Superior temporal gyrus (tissue), 1 donor: ENCODE results near the gene FNDC5.
"Not testable (repeated sequence)": the region's sequence is repeated elsewhere in the genome, so short reads cannot be mapped to it uniquely, and the experiment has no call there.

ENCODE experiments used
- DNase-seq: peaks from one replicate; pipeline ENCODE4 v3.0.0-alpha.2; 2016; ENCODE audit errors: extremely low spot score

The FNDC5 gene

DNA sequence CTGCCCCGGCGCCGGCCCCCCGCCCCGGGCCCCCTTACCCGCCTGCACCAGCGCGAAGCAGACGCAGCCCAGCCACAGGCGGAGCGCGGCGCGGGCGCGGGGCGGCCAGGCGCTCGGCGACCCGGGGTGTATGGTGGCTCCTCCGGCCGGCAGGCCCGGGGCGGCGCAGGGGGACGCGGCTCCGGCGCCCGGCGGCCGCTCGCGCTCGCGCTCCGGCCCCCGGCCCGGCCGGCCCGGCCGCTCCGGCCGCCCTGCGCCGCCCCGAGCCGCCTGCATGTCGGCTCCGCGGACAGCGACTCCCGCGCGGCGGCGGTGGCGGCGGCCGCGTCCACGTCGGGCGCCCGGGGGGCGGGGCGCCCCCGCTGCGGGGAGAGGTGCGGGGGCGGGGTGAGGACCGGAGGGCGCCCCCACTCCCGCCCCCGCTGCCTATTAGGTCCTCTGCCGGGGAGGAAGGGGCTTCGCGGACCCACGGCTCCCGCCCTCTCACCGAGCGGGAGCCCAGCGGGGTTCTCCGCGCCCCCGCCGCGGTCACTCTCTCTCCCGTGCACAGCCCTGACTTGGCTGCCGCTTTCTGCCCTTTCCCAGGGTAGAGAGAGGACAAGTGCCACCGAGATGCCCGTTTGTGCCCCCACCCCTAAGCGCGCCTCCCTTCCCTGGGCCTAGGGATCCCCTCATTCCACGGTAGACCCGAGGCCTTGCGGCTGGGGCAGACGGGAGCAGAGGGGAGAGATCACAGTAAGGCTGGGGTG is at the start of gene FNDC5:
TSS of gene FNDC5 (minus strand) at position 298 of the 749 bp plus-strand sequence.
- no peak for DNase-seq

GRCh38 chr1:32919811-32920733 is 49.4 kb upstream of the FNDC5 start:
- DNase-seq, result no peak

- no peak for DNase-seq
Observed at GRCh38 chr1:32918179-32918578, 47.5 kb upstream of the FNDC5 start.

- DNase-seq, result no peak
Observed at GRCh38 chr1:32917521-32917920, 46.8 kb upstream of the FNDC5 start.

DNA sequence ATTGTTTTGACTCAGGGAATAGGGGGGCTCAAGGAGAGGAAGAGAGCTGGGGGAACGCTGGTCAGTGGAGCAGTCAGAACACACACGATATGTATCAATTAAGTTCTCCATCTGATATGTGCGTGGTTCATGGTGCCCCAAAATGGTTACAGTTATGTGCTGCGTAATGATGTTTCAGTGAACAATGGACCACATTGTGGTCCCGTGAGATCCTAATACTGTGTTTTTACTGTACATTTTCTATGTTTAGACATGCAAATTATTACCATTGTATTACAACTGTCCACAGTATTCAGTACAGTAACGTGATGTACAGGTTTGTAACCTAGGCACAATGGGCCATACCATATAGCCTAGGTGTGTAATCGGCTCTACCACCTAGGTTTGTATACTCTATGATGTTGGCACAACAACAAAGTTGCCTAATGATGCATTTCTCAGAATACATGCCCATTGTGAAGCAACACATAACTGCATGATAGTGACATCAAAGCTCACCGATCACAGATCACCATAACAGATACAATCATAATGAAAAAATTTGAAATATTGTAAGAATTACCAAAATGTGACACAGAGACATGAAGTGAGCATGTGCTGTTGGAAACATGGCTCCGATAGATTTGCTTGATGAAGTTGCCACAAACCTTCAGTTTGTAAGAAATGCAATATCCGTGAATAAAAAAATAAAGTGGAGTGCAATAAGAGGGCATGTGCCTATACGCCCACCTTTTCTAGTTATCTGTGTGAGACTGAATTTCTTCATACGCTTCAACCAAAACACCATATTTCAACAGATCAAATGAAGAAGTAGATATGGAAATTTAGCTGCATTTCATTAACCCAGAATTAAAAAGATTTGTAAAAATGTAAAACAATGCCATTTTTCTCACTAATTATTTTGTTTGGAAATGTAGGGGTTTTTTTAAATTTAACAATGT is 45.3 kb upstream of the FNDC5 start:
- no peak for DNase-seq

DNA sequence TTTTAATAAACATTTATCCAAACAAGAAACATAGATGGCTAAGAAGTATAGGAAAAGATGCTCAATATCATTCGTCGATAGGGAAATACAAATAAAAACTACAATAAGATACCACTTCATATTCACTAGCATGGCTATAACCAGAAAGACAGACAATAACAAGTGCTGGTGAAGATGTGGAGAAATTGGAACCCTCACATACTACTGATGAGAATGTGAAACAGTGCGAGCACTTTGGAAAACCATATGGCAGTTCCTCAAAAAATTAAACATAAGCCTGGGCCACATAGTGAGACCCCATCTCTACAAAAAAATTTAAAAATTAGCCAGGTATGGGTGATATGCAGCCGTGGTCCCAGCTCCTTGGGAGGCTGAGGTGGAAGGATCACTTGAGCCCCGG is 39.6 kb upstream of the FNDC5 start:
- DNase-seq, result no peak

GRCh38 chr1:32907435-32907834 is 36.7 kb upstream of the FNDC5 start:
- DNase-seq, result no peak

- DNase-seq, result no peak
Observed at GRCh38 chr1:32906654-32907053, 35.9 kb upstream of the FNDC5 start.

GRCh38 chr1:32905588-32905987 is 34.9 kb upstream of the FNDC5 start:
- not testable (repeated sequence) for DNase-seq

GRCh38 chr1:32904797-32905196 is 34.1 kb upstream of the FNDC5 start:
- DNase-seq, result no peak

GRCh38 chr1:32903991-32904785 is 33.5 kb upstream of the FNDC5 start:
- no peak for DNase-seq

DNA sequence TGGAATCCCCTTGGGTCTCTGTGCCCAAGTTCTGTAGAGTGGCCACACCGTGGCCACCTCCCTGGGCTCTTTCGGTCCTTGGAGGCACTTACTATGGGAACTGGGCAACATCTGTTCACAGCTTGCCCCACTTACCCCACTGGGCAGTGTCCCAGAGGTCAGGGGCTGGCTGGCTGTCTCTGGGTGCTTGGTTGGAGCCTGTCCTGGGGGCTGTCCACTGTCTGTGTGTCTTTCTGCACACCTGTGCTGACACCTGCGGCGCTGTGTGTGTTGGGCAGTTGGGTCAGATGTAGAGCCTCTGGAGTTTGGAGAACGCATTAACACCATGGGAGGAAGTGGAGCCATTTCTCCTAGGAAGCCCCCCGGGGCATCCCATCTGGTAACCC is 31.8 kb upstream of the FNDC5 start:
- no peak for DNase-seq

GRCh38 chr1:32901823-32902534 is 31.3 kb upstream of the FNDC5 start:
- DNase-seq, result no peak

DNA sequence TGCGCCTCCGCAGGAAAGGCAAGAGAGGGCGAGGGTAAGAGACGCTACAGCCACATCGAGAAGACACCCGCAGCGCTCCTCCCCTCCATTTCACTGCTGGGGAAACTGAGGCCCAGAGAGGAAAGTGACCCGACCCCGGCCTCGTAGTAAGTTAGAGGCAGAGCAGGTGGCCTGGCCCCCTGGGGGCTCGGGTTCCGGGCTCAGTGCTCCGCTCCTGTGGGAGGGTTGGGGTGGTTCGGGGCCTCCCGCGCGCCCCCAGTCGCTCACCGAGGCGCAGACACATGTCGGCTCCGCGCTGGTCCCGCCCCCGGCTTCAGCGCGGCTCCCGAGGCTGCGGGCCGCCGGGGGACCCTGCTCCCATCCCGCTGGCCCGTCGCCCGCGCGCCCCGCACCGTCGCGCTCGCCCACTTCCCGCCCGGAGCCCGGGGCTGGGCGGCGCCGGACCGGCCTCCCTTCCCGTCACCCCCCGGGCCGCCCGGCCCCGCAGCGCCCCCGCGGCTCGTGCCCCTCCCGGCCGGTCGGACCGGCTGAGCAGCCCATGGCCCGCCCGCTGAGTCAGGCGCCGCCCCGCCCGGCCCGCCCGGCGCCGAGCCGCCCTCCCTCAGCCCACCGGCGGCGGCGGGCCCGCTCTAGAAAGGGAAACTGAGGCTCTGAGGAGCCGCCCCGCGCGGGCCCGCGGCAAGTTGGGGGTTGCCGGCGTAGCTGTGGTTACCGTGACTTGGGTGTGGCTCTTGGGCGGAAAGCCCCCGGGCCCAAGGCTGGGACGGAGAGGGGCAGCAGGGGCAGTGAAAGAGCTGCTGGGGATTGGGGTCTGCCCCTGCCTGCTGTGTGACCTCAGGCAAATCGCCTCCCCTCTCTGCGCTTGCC is 30.5 kb upstream of the FNDC5 start, which contains the start of gene TMEM54:
TSS of gene TMEM54 (minus strand) at position 434 of the 867 bp plus-strand sequence. CDS start at position 283, 151 bp downstream.
- DNase-seq, result no peak

GRCh38 chr1:32900371-32900955 is 29.8 kb upstream of the FNDC5 start:
- no peak for DNase-seq

DNA sequence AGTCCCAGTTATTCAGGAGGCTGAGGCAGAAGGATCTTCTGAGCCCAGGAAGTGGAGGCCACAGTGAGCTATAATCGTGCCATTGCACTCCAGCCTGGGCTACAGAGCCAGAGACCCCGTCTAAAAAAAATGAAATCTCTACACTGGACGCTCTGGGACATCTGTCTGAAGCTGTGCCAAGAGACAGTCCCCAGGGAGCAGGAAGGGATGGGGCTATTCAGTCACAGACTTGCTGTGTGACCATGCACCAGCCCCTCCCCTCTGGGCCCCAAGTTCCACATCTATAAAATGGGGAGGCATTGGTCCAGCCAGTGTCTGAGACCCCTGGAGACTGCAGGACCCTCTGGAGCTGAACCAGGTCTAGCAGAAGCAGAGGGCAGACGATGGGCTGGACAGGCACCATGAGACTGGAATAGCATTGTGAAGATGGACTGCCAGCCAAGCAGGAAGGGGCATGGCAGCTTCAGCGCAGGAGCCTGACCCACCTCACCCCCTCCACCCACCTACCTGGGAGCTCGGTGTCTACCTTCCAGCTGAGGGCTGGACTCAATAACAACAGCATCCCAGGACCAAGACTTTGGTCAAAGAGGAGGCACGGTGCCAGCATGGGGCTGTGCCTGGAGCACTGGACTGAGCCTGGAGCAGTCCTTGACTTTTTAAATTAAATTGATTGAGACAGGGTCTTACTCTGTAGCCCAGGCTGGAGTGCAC is 29.0 kb upstream of the FNDC5 start:
- no peak for DNase-seq

- no peak for DNase-seq
Observed at GRCh38 chr1:32898958-32899357, 28.2 kb upstream of the FNDC5 start.

DNA sequence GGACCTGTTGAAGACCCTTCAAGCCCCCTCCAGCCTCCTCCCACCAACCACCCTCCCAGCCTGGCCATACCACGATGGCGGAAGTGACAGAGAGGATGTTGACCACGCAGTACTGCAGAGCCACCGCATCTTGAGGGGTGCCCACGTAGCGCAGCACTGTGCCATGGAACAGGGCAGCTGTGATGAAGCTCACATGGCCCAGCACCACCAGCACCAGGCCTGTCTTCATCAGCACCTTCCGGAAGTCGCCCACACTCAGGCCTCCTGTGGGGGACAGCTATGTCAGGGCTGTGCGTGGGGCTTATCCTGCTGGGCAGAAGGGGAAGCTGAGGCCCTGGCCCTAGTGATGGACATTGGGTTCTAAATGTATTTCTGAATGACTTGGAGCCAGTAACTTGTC is 27.3 kb upstream of the FNDC5 start:
- DNase-seq, result no peak
